Testis (tissue), 2 donors: ENCODE results near the gene NLK.

Experiments
- POLR2A ChIP-seq: fragments of 450-650 bp; IDR thresholded peaks from one replicate; pipeline ENCODE4 v1.6.1; 2017; ENCODE audit warnings: antibody characterized with exemption, mild to moderate bottlenecking, moderate library complexity
- TF ChIP-seq, protein P1 (sequence below), 3 experiments: fragments of 450-650 bp in 2 of 3; fragments of 200-600 bp in 1 of 3; sonication (generic) in 1 of 3; IDR thresholded peaks; one replicate each; pipeline ENCODE4 v1.5.1; 2016 to 2019; ENCODE audit warnings: antibody characterized with exemption in 3 of 3, mild to moderate bottlenecking in 2 of 3, moderate library complexity in 1 of 3

DNA sequence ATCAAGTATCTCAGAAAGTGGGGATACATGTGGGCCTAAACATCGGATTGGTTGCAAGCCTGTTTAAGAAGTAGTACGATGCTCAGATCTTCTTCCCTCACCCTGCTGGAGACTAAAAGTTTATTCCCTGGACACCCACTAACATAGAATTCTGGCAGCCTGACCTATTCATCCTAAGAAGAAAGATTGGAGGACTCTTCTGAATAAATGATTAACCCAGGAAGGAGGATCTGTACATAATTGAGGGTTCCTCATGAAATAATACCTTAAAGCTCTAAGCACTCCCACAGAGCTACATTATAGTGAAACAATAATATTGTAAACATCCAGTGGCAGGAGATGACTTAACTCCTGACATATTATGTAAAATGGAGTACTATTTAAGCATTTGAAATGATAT, 111.7 kb downstream of the NLK start:
- TF ChIP-seq, protein P1, sequence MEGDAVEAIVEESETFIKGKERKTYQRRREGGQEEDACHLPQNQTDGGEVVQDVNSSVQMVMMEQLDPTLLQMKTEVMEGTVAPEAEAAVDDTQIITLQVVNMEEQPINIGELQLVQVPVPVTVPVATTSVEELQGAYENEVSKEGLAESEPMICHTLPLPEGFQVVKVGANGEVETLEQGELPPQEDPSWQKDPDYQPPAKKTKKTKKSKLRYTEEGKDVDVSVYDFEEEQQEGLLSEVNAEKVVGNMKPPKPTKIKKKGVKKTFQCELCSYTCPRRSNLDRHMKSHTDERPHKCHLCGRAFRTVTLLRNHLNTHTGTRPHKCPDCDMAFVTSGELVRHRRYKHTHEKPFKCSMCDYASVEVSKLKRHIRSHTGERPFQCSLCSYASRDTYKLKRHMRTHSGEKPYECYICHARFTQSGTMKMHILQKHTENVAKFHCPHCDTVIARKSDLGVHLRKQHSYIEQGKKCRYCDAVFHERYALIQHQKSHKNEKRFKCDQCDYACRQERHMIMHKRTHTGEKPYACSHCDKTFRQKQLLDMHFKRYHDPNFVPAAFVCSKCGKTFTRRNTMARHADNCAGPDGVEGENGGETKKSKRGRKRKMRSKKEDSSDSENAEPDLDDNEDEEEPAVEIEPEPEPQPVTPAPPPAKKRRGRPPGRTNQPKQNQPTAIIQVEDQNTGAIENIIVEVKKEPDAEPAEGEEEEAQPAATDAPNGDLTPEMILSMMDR (IDR thresholded peaks at IDR 0.05) = no peak
- TF ChIP-seq POLR2A = no peak
